GM21717 (cell line): Measurements from ENCODE around the gene BTNL3.
"Not testable (repeated sequence)": the region's sequence is repeated elsewhere in the genome, so short reads cannot be mapped to it uniquely, and the experiment has no call there.

Experiments used
- ATAC-seq: cut with Tn5 transposase; IDR thresholded peaks from one replicate; pipeline ENCODE4 v1.9.1; 2021; ENCODE audit warnings: mild to moderate bottlenecking, moderate library complexity; ENCODE audit not compliant: unreplicated experiment

The BTNL3 gene

GRCh38 chr5:180988592-180988991 lies at the start of gene BTNL3:
Gene BTNL3, plus strand, starts transcription at chr5:180988846. Its CDS starts 183 bp downstream, at chr5:180989029.
- no peak for ATAC-seq

GRCh38 chr5:180950291-180950949 lies 38.2 kb upstream of the BTNL3 start:
- ATAC-seq, result no peak

- no peak for ATAC-seq
Measured at GRCh38 chr5:180959661-180960060, 29.0 kb upstream of the BTNL3 start.

GRCh38 chr5:180960209-180960608 lies 28.4 kb upstream of the BTNL3 start:
- no peak for ATAC-seq

- no peak for ATAC-seq
Measured at GRCh38 chr5:180969406-180969805, 19.2 kb upstream of the BTNL3 start.

GRCh38 chr5:180970336-180970735 lies 18.3 kb upstream of the BTNL3 start:
- no peak for ATAC-seq

DNA sequence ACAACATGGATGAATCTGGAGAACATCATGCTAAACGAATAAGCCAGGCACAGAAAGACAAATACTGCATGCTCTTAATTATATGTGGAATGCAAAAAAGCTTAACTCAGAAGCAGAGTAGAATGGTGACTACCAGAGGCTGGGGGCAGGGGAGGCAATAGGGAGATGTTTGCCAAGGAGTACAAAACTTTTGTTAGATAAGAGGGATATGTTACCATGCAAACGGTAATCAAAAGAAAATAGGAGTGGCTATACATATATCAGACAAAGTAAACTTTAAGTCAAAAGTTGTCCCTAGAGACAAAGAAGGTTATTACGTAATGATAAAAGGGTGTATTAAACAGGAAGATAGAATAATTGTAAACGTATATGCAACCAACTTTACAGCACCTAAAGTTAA lies 17.8 kb upstream of the BTNL3 start:
- ATAC-seq, result no peak

DNA sequence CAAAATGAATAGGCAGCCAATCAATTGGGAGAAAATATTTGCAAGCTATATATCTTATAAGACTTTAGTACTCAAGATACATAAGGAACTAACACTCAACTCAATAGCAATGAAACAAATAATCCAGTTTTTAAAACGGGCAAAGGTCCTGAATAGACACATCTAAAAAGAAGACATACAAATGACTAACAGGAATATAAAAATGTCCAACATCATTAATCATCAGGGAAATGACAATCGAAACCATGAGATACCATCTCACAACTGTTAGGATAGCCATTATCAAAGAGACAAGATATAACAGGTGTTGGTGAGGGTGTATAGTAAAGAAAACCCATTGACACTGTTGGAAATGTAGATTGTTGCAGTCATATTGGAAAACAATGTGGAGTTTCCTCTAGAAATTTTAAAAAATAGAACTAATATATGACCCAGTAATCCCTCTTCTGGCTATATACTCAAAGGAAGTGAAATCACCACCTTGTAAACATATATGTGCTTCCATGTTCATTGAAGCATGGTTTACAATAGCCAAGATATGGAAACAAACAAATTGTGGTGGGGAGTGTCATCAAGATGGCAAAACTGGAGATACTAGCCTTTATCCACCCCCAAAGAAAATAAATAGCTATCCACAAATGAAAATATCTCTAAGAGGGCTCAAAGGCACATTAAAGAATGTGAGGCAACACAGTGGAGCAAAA lies 13.9 kb upstream of the BTNL3 start:
- ATAC-seq, result peak; percentile 23

DNA sequence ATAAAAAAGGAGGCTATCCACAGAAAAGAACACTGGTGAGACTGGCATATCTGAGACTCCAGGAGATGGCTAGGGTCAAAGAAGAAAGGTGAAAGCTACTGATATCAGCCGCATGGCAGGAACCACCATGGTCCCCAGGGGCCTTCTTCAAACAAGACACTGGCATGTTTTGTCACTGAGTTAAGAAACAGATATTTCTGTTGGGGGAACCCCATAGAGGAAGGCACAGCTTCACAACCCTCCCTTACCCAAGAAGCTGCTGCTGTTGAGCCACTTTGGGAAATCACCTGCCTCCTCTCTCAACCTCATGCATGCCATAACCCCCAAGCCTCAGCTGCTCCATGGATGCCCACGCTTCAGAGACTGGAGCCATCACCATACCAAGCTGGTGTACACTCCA lies 13.3 kb upstream of the BTNL3 start:
- ATAC-seq, result peak; percentile 91

DNA sequence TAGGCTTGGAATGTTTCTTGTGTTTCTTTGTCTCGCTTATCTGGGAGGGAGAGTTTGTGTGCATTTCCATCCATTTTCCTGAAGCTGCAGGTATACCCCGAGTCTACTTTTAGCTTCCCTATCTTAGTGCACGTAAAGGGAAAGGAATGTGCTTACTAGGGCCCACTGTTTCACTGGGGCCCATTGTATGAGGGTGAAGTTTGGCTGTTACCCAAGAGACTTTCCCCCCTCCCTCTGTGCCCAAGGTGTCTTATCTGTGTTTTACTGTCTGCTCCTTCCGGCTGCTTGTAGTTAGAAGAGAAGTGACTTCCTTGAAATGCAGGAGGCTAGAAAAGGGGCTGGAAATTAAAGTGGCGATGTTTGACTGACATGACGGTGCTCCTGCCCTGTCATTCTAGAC lies 12.1 kb upstream of the BTNL3 start:
- ATAC-seq, result no peak

DNA sequence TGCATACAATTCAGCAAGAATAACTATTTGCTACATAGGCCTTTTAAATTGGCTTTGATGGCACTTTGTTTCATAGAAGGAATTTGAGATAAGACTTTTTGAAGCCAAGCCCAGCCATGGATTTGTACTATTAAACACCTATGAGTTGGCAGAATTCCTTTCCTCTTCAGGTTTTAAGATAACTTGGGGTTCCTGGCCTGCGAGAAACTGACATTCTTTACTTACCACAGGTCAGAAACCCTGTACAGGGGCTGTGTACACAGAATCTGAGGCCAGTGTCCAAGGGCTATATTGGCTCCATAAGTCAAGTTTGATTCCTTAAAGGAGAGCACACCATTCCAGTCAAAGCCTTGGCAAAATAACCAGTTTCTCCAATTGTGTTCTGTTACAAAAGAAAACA lies 10.8 kb upstream of the BTNL3 start:
- ATAC-seq, result no peak

GRCh38 chr5:180982008-180982741 lies 6.5 kb upstream of the BTNL3 start:
- ATAC-seq, result no peak

GRCh38 chr5:180988016-180988415 lies 630 bp upstream of the BTNL3 start:
- no peak for ATAC-seq

- peak; percentile 74 for ATAC-seq
Measured at GRCh38 chr5:180990086-180990881, 1.6 kb downstream of the BTNL3 start.

GRCh38 chr5:180990882-180991242 lies 2.2 kb downstream of the BTNL3 start:
- no peak for ATAC-seq

DNA sequence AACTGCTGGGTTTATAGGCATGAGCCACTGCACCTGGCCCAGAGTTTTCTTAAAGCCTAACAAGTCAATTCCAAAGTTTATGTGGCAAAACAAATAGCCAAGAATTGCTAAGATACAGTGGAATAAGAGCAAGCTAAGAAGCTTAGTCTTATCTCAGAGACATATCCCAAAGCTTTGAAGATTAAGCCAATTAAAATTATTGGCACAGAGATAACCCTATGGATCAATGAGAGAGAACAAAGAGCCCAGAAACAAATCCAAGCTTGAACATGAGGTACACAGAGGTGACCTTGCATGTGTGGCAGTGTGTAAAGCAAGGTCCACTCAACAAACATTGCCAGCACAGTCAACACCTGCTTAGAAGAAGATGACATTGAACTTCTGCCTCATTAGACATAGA lies 13.3 kb downstream of the BTNL3 start:
- no peak for ATAC-seq

GRCh38 chr5:181005791-181006190 lies 17.1 kb downstream of the BTNL3 start:
- no peak for ATAC-seq

GRCh38 chr5:181008136-181008535 lies 19.5 kb downstream of the BTNL3 start:
- ATAC-seq, result no peak

DNA sequence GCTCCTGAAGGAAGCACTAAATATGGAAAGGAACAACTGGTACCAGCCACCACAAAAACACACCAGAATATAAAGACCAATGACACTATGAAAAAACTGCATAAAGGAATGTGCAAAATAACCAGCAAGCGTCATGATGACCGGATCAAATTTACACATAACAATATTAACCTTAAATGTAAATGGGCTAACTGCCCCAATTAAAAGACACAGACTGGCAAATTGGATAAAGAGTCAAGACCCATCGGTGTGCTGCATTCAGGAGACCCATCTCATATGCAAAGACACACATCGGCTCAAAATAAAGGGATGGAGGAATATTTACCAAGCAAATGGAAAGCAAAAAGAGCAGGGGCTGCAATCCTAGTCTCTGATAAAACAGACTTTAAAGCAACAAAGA lies 21.4 kb downstream of the BTNL3 start:
- not testable (repeated sequence) for ATAC-seq

DNA sequence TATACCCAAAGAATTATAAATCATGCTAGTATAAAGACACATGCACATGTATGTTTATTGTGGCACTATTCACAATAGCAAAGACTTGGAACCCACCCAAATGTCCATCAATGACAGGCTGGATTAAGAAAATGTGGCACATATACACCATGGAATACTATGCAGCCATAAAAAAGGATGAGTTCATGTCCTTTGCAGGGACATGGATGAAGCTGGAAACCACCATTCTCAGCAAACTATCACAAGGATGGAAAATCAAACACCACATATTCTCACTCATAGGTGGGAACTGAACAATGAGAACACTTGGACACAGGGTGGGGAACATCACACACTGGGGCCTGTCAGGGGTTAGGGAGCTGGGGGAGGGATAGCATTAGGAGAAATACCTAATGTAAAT lies 26.0 kb downstream of the BTNL3 start:
- not testable (repeated sequence) for ATAC-seq

- ATAC-seq, result not testable (repeated sequence)
Measured at GRCh38 chr5:181017448-181017847, 28.8 kb downstream of the BTNL3 start.
